Ishikawa (cell line): Measurements from ENCODE around the gene HTRA2.

ENCODE experiments used
- CEBPB ChIP-seq: IDR thresholded peaks from 2 replicates; pipeline ENCODE4 v1.6.1; 2012
- CREB1 ChIP-seq: IDR thresholded peaks from 2 replicates; pipeline ENCODE4 v1.6.1; 2012; ENCODE audit warnings: low read depth
- EGR1 ChIP-seq: IDR thresholded peaks from 2 replicates; pipeline ENCODE4 v1.6.1; 2012
- EP300 ChIP-seq: IDR thresholded peaks from 2 replicates; pipeline ENCODE4 v1.6.1; 2012; ENCODE audit warnings: borderline replicate concordance
- FOXM1 ChIP-seq: IDR thresholded peaks from 2 replicates; pipeline ENCODE4 v1.6.1; 2012; ENCODE audit warnings: low read depth, borderline replicate concordance
- NFIC ChIP-seq: IDR thresholded peaks from 2 replicates; pipeline ENCODE4 v1.6.1; 2012
- RAD21 ChIP-seq: IDR thresholded peaks from 2 replicates; pipeline ENCODE4 v1.6.1; 2012; ENCODE audit warnings: low read depth
- TAF1 ChIP-seq: IDR thresholded peaks from 2 replicates; pipeline ENCODE4 v1.6.1; 2012; ENCODE audit warnings: low read depth, mild to moderate bottlenecking
- TCF12 ChIP-seq: IDR thresholded peaks from 2 replicates; pipeline ENCODE4 v1.6.1; 2012; ENCODE audit warnings: low read depth
- TEAD4 ChIP-seq: IDR thresholded peaks from 2 replicates; pipeline ENCODE4 v1.6.1; 2012
- YY1 ChIP-seq: IDR thresholded peaks from 2 replicates; pipeline ENCODE4 v1.6.1; 2012; ENCODE audit warnings: low read depth
- ZBTB7A ChIP-seq: IDR thresholded peaks from 2 replicates; pipeline ENCODE4 v1.6.1; 2012; ENCODE audit warnings: low read depth
- TF ChIP-seq, protein P1 (sequence below): IDR thresholded peaks from 2 replicates; pipeline ENCODE4 v1.6.1; 2012
- TF ChIP-seq, protein P2 (sequence below): IDR thresholded peaks from 2 replicates; pipeline ENCODE4 v1.6.1; 2012; ENCODE audit warnings: low read depth, mild to moderate bottlenecking
- TF ChIP-seq, protein P3 (sequence below): IDR thresholded peaks from 2 replicates; pipeline ENCODE4 v1.6.1; 2012

HTRA2 gene

DNA sequence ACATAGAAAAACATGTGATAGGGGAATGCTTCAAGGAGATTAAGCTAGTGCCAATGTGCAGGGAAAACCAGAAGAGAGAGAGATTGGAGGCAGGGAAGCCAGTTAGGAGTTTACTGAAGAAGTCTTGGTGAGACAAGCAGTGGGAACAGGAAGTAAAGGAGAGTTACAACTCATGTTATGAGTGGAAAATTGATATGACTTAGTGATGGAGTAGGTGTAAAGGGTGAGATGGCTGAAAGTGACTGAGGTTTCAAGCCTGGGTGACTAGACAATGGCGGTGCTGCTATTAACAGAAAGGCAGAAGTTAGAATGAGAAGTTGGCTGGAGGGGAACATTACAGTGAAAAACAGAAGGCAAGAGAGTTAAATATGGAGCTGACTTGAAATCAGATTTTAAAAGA lies 41.3 kb downstream of the HTRA2 start:
- TF ChIP-seq EP300 (no peak), NFIC (no peak), EGR1 (no peak), TCF12 (no peak), CREB1 (no peak), TAF1 (no peak), RAD21 (no peak), CEBPB (no peak), ZBTB7A (no peak), TEAD4 (no peak), FOXM1 (no peak)
- TF ChIP-seq, protein P1, sequence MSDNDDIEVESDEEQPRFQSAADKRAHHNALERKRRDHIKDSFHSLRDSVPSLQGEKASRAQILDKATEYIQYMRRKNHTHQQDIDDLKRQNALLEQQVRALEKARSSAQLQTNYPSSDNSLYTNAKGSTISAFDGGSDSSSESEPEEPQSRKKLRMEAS = no peak
- TF ChIP-seq, protein P2, sequence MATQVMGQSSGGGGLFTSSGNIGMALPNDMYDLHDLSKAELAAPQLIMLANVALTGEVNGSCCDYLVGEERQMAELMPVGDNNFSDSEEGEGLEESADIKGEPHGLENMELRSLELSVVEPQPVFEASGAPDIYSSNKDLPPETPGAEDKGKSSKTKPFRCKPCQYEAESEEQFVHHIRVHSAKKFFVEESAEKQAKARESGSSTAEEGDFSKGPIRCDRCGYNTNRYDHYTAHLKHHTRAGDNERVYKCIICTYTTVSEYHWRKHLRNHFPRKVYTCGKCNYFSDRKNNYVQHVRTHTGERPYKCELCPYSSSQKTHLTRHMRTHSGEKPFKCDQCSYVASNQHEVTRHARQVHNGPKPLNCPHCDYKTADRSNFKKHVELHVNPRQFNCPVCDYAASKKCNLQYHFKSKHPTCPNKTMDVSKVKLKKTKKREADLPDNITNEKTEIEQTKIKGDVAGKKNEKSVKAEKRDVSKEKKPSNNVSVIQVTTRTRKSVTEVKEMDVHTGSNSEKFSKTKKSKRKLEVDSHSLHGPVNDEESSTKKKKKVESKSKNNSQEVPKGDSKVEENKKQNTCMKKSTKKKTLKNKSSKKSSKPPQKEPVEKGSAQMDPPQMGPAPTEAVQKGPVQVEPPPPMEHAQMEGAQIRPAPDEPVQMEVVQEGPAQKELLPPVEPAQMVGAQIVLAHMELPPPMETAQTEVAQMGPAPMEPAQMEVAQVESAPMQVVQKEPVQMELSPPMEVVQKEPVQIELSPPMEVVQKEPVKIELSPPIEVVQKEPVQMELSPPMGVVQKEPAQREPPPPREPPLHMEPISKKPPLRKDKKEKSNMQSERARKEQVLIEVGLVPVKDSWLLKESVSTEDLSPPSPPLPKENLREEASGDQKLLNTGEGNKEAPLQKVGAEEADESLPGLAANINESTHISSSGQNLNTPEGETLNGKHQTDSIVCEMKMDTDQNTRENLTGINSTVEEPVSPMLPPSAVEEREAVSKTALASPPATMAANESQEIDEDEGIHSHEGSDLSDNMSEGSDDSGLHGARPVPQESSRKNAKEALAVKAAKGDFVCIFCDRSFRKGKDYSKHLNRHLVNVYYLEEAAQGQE = no peak
- TF ChIP-seq, protein P3, sequence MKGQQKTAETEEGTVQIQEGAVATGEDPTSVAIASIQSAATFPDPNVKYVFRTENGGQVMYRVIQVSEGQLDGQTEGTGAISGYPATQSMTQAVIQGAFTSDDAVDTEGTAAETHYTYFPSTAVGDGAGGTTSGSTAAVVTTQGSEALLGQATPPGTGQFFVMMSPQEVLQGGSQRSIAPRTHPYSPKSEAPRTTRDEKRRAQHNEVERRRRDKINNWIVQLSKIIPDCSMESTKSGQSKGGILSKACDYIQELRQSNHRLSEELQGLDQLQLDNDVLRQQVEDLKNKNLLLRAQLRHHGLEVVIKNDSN = no peak

DNA sequence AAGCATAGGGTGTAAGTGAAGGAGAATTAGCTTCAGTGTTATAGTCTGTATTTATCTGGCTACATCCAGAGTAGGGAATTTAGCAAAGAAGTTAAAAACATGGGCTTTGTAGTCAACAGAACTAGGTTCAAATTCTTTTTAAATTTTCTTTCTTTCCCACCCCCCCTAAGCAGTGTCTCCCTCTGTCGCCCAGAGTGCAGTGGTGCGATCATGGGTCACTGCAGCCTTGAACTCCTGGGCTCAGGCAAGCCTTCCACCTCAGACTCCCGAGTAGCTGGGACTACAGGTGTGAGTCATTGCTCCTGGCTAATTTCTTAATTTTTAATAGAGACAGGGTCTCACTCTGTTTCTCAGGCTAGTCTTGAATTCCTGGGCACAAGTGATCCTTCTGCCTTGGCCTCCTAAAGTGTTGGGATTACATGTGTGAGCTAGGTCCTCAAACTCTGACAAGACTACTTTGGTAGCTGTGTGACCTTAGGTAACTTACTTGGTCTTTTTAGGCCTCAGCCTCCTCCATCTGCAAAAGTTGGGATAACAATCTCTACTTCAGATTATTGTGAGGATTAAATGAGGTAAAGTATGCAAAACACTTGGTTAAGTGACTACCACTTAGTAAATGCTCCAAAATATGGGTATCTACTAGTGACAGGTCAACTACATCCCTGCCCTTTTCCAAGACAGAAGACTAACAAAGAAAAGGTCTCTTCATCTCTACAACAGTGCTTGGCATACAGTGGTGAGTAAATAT lies 42.6 kb downstream of the HTRA2 start:
- TF ChIP-seq FOXM1 = no peak
- TF ChIP-seq CEBPB = no peak
- TF ChIP-seq CREB1 = no peak
- TF ChIP-seq TEAD4 = no peak
- no peak for TF ChIP-seq EGR1
- TF ChIP-seq, protein P1 = no peak
- no peak for TF ChIP-seq EP300
- TF ChIP-seq, protein P3 = no peak
- TF ChIP-seq NFIC = no peak
- no peak for TF ChIP-seq TAF1

DNA sequence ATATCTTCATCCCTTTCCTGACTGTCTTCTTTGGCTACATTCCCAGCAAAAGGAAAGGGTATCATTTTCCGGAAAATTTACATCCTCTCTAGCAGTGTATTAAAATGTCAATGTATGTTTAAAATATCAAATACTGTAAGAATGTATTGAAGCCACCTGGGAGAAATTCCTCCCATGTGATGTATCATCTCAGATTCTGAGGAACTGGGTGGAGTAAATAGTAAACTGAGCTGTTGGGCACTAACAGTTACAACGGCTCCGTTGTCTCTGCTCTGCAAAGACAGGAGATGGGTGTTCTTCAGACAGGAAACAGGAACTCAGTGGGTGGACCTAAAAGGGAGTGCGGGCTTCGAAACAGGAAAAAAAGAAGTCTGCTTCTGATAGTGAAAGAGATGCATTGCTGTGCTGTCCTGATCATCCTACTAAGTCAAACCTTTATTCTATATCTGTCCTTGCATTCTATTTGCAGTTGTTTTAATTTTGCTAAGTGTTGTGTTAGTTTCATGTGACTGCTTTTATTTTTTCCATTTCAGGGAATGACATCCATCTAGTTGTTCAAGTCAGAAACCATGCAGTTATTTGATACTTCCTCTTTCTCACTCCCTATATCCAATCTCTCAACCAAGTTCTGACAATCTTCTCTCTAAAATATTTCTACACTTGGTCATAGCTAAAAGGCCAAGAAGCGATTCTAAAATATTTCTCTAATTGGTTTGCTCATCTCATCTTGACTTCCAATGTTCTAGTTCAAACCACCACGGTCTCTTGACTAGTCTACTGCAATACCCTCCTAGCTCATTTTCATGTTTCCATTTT lies 44.2 kb downstream of the HTRA2 start:
- TF ChIP-seq EP300 = no peak

DNA sequence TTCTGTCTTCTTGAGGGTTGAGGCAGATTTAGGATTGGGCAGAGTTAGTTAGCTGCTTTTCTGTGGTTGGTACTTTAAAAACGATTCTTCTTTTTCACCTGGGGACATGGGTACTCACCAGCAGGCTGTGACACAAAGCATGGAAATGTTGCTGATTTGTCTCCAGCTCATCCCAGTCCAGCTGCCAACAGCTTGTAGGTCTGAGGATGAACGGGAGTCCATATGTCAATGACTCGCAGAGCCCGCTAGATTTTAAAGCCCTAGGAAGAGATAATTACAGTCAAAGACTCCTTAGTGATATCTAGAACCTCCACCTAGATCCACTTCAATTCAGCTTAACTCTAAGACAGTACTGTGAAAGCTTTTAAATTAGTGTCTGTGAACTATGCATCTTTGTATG lies 45.6 kb downstream of the HTRA2 start:
- no peak for TF ChIP-seq CEBPB
- TF ChIP-seq FOXM1 = no peak
- no peak for TF ChIP-seq NFIC
- no peak for TF ChIP-seq EGR1
- TF ChIP-seq, protein P3 = no peak
- TF ChIP-seq, protein P2 = no peak
- no peak for TF ChIP-seq EP300
- TF ChIP-seq, protein P1 = no peak
- no peak for TF ChIP-seq ZBTB7A
- no peak for TF ChIP-seq TEAD4
- no peak for TF ChIP-seq CREB1
- TF ChIP-seq TCF12 = no peak
- TF ChIP-seq TAF1 = no peak
- TF ChIP-seq YY1 = no peak
- no peak for TF ChIP-seq RAD21

DNA sequence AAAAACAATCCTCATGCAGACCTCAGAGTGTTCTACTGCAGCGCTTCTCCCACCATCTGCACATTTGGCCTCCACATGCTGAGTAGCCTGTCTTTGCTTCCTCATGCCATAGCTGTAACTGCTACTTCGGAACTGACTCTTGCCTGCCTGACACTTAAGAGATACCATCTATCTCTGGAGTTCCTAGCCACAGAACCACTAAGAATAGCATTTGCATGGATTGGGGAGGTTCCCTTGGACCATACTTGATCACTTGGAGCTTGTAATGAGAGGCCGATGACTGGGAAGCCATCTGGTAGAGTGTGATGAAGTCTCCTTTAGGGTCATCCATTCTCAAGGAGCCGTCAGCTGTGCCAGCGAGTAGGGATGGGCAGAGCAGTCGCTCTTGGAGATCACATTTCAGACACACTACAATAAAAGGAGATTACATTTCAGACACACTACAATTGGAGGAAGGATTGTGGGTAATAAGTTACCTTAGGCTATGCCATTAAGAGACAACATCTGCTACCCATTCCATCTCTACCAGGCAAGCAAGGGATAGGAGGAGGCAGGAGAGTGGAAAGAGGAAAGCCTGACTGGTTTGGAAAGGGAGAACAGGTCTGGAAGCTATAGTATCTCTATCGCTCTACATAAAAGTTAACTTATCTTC lies 46.6 kb downstream of the HTRA2 start:
- no peak for TF ChIP-seq RAD21
- TF ChIP-seq, protein P2 = no peak
- TF ChIP-seq, protein P3 = no peak
- no peak for TF ChIP-seq EGR1
- TF ChIP-seq ZBTB7A = no peak
- TF ChIP-seq NFIC = no peak
